VCaP (cell line): ENCODE data around the gene SLC7A11.
"Not testable (repeated sequence)": the region's sequence is repeated elsewhere in the genome, so short reads cannot be mapped to it uniquely, and the experiment has no call there.

Experiments used
- H3K27ac ChIP-seq: fragments of 450-650 bp; 2 replicates; pipeline ENCODE4 v1.5.1; 2017
- TF ChIP-seq, protein P1 (sequence below): fragments of 450-650 bp; conservative IDR thresholded peaks from 2 replicates; pipeline ENCODE4 v1.5.1; 2017; ENCODE audit warnings: mild to moderate bottlenecking, moderate library complexity

The SLC7A11 gene

DNA sequence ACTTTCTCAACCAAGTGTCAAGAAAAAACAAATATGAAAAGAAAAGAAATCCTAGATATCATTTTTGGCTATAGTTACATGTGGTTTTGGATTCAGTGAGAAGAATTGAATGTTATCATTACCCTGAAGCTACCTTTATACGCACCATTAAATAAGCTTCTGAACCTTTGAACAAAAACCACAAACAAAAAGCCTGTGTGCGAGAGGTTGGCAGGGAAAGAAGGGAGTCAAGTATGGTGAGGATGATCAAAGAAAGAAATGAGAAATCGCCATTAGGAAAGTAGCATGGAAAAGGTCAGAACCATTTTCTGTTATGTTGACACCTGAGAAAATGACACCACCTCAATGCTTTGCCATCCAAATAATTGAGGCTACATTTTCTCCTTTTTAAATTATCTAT, 1.2 kb upstream of the SLC7A11 start:
- H3K27ac ChIP-seq: peak overlapping the region; percentile 90; the same call in 1 of the 2 replicates
- TF ChIP-seq, protein P1, sequence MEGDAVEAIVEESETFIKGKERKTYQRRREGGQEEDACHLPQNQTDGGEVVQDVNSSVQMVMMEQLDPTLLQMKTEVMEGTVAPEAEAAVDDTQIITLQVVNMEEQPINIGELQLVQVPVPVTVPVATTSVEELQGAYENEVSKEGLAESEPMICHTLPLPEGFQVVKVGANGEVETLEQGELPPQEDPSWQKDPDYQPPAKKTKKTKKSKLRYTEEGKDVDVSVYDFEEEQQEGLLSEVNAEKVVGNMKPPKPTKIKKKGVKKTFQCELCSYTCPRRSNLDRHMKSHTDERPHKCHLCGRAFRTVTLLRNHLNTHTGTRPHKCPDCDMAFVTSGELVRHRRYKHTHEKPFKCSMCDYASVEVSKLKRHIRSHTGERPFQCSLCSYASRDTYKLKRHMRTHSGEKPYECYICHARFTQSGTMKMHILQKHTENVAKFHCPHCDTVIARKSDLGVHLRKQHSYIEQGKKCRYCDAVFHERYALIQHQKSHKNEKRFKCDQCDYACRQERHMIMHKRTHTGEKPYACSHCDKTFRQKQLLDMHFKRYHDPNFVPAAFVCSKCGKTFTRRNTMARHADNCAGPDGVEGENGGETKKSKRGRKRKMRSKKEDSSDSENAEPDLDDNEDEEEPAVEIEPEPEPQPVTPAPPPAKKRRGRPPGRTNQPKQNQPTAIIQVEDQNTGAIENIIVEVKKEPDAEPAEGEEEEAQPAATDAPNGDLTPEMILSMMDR: no peak

DNA sequence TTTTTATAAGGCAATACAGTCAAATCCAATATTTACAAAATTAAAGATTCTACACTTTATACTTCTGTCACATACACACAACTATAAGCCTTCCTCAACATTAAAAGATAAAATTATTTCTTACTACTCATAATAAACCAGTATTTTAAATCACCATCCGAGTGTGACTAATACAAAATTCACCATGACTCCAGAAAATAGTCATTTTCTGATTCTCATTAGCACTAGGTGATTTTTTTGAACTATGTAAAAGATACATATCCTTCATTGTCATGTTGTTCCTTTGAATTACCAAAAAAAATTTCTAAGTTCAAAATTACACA, 646 bp upstream of the SLC7A11 start:
- TF ChIP-seq, protein P1: no peak
- H3K27ac ChIP-seq: peak overlapping the region; percentile 90

DNA sequence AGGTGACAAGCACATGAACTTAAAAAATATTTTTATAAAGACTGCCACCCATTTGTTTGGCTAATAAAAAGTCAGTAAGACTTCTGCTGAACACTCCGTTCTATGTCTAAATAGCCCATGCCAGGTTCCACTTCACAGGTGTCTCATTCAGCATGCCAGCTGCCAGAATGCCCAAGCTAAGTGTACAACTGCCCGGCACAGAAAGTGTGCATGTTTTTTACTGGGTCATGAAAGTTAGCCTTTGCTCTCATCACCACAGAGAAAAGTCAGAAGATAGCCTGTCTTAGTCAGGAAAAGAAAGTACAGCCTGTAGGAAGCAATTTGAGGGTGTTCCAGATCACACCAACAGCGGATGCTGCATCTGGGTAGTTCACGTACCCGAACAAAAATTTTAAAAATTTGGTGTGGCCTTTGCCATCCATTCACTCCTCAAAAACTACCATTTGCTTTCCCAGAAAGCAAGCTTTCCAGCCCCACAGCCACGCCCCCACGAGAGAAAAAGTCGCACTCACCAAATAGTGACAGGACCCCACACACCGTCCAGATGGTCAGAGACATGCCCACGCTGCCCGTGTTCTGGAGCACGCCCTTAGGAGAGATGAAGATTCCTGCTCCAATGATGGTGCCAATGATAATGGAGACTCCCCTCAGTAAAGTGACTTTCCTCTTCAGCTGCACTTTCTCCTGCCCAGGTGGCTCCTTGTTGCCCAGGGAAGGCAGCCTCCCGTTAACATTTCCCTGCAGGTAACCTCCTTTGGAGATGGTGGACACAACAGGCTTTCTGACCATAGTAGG, 671 bp downstream of the SLC7A11 start:
- H3K27ac ChIP-seq: peak overlapping the region; percentile 90
- TF ChIP-seq, protein P1: no peak

DNA sequence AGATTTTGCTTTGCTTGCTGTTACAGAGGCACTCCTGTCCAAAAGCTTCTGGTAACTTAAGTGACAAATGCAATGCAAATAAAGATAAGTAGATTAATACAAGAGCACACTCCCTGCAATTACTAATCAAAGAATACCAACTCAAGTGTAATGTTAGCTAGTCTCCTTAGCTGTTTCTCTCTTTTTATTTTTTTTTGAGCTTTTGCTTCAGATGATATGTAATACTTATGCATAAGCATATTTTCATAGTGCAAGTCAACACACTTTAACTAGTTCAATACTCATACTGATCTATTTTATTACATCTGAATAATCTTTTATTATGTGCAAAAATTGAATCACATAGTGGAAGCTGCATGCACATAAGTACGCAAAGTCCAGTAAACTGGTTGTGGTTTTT, 2.7 kb downstream of the SLC7A11 start:
- TF ChIP-seq, protein P1: no peak
- no peak overlapping the region for H3K27ac ChIP-seq

DNA sequence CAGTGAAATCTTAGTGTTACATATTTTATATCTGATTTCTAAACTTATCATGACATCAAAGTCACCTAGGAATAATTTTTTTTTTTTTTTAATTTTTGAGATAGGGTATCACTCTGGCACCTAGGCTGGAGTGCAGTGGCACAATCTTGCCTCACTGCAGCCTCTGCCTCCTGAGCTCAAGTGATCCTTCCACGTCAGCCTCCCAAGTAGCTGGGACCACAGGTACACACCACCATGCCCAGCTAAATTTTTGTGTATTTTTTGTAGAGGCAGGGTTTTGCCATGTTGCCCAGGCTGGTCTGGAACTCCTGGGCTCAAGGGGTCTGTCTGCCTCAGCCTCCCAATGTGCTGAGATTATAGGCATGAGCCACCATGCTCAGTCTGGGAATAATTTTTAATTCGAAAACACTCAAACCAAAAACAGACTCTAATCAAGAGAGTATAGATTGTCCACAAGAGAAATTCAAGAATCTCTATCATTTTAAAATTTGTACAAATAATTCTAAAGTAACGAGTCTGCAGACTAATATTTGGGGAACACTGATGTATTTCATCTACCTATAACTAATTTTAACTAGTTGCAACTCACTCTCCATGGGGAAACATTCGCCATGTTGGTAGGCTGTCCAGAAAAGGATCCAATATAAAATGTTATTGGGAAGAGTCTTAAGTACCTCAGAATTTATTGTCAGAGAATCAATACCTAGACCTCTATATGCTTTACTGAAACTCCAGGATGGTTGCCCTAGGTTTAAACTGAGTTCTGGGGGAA, 3.4 kb downstream of the SLC7A11 start:
- no peak overlapping the region for H3K27ac ChIP-seq
- TF ChIP-seq, protein P1: no peak

DNA sequence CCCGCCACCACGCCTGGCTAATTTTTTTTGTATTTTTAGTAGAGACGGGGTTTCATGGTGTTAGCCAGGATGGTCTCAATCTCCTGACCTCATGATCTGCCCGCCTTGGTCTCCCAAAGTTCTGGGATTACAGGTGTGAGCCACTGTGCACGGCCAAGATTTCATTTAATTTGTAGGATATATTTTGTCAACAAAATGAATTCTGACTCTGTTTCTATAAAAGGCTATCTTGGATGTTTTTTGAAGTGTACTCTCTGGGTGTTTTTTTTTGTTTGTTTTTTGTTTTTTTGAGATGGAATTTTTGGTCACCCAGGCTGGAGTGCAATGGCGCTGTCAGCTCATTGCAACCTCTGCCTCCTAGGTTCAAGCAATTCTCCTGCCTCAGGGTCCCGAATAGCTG, 5.0 kb downstream of the SLC7A11 start:
- H3K27ac ChIP-seq: not testable (repeated sequence)

DNA sequence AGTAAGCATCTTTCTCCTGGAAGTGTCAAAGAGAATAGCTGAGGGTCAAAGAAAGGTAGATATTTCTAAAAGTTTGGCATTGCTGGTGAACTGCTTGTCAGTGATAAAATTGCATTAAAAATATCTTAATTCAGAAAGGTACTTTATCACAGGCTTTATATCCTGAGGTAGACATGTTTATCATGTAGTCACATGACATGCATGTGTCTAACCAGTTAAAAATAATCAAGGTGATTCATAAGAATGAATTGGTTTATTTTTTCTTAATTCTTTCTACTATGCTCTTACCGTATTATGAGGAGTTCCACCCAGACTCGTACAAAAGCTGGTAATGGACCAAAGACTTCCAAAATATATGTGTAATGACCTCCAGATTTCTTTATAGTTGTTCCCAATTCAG, 6.1 kb downstream of the SLC7A11 start:
- peak overlapping the region; percentile 4; the same call in 1 of the 2 replicates for H3K27ac ChIP-seq
- TF ChIP-seq, protein P1: no peak
